ENCODE measurements around the gene FBXL4.

Gene FBXL4

DNA sequence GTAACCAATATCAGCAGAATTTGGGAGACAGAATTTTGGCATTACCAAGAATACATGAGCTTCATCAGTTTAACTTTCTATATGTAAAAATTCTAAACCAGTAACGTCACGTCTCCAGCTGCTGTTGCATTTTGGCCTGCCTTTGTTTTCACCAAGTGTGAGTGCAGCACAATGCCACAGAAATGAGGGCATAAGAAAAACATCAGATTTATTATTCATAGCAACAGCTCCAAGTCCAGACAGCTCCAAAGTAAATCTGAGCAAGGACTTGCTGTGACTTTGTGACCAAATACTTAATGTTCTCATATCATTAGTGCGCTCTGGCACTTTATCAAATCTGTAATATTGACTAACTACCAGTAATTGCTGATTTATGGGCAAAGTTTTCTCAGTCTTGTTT, 11.0 kb upstream of the FBXL4 start:
- TF ChIP-seq, protein P1, sequence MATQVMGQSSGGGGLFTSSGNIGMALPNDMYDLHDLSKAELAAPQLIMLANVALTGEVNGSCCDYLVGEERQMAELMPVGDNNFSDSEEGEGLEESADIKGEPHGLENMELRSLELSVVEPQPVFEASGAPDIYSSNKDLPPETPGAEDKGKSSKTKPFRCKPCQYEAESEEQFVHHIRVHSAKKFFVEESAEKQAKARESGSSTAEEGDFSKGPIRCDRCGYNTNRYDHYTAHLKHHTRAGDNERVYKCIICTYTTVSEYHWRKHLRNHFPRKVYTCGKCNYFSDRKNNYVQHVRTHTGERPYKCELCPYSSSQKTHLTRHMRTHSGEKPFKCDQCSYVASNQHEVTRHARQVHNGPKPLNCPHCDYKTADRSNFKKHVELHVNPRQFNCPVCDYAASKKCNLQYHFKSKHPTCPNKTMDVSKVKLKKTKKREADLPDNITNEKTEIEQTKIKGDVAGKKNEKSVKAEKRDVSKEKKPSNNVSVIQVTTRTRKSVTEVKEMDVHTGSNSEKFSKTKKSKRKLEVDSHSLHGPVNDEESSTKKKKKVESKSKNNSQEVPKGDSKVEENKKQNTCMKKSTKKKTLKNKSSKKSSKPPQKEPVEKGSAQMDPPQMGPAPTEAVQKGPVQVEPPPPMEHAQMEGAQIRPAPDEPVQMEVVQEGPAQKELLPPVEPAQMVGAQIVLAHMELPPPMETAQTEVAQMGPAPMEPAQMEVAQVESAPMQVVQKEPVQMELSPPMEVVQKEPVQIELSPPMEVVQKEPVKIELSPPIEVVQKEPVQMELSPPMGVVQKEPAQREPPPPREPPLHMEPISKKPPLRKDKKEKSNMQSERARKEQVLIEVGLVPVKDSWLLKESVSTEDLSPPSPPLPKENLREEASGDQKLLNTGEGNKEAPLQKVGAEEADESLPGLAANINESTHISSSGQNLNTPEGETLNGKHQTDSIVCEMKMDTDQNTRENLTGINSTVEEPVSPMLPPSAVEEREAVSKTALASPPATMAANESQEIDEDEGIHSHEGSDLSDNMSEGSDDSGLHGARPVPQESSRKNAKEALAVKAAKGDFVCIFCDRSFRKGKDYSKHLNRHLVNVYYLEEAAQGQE (IDR thresholded peaks at IDR 0.05; ENCODE audit: insufficient read depth in 1 of 2, low read depth in 2 of 2, low read length in 2 of 2): no peak
- TF ChIP-seq SIN3A (IDR thresholded peaks at IDR 0.05; ENCODE audit: borderline replicate concordance, insufficient read depth, low read length) (no peak), TAF1 (IDR thresholded peaks at IDR 0.05; ENCODE audit: borderline replicate concordance, insufficient read depth, low read length) (no peak), FOXP2 (optimal IDR thresholded peaks at IDR 0.05; ENCODE audit: borderline replicate concordance, extremely low read depth, extremely low read length, insufficient read depth) (no peak), POLR2AphosphoS5 (IDR thresholded peaks at IDR 0.05; ENCODE audit: low read depth, low read length) (no peak)

- TF ChIP-seq SIN3A (IDR thresholded peaks at IDR 0.05; ENCODE audit: borderline replicate concordance, insufficient read depth, low read length): no peak
- no peak for TF ChIP-seq FOXP2 (optimal IDR thresholded peaks at IDR 0.05; ENCODE audit: borderline replicate concordance, extremely low read depth, extremely low read length, insufficient read depth)
- TF ChIP-seq POLR2AphosphoS5 (IDR thresholded peaks at IDR 0.05; ENCODE audit: low read depth, low read length): no peak
- TF ChIP-seq, protein P1 (IDR thresholded peaks at IDR 0.05; ENCODE audit: insufficient read depth in 1 of 2, low read depth in 2 of 2, low read length in 2 of 2): no peak
- no peak for TF ChIP-seq TAF1 (IDR thresholded peaks at IDR 0.05; ENCODE audit: borderline replicate concordance, insufficient read depth, low read length)
These were observed 9.7 kb upstream of the FBXL4 start for GRCh38 chr6:98957450-98957849.

GRCh38 chr6:98949589-98949988, 1.8 kb upstream of the FBXL4 start:
- TF ChIP-seq TAF1 (IDR thresholded peaks at IDR 0.05; ENCODE audit: borderline replicate concordance, insufficient read depth, low read length) (no peak), FOXP2 (optimal IDR thresholded peaks at IDR 0.05; ENCODE audit: borderline replicate concordance, extremely low read depth, extremely low read length, insufficient read depth) (no peak)
- TF ChIP-seq, protein P1 (IDR thresholded peaks at IDR 0.05; ENCODE audit: insufficient read depth in 1 of 2, low read depth in 2 of 2, low read length in 2 of 2): no peak

GRCh38 chr6:98946879-98947410, 801 bp downstream of the FBXL4 start:
- TF ChIP-seq POLR2AphosphoS5 (IDR thresholded peaks at IDR 0.05; ENCODE audit: low read depth, low read length) (no peak), FOXP2 (optimal IDR thresholded peaks at IDR 0.05; ENCODE audit: borderline replicate concordance, extremely low read depth, extremely low read length, insufficient read depth) (no peak), SIN3A (IDR thresholded peaks at IDR 0.05; ENCODE audit: borderline replicate concordance, insufficient read depth, low read length) (no peak), TAF1 (IDR thresholded peaks at IDR 0.05; ENCODE audit: borderline replicate concordance, insufficient read depth, low read length) (no peak)
- TF ChIP-seq, protein P1 (IDR thresholded peaks at IDR 0.05; ENCODE audit: insufficient read depth in 1 of 2, low read depth in 2 of 2, low read length in 2 of 2): no peak

Measured in PFSK-1 (cell line).